ENCODE data around the gene PTPN11. TPM values are rescaled to one million over a fixed set of nuclear protein-coding genes. Genes with fewer than 3 reads are reported as not detected.

The PTPN11 gene
- total RNA-seq, 1 experiment from 2014 or later, result 153 TPM

GRCh38 chr12:112503512-112503911 lies 84.8 kb downstream of the PTPN11 start:
- BruUV-seq (replicated peaks), result no TSS peak
- Histone ChIP-seq H3K9me3 (no peaks in the 10 kb centered on the region), H3K36me3 (ENCODE audit: control insufficient read depth, insufficient read depth, low read length) (peaks cover 7% of the 10 kb centered on the region), H3K4me3 (ENCODE audit: low read depth, low read length) (no peak overlapping the region), H3K27me3 (replicated peaks; ENCODE audit: control insufficient read depth, insufficient read depth, low read length) (no peaks in the 10 kb centered on the region), H3K4me1 (no peaks in the 10 kb centered on the region)
- POLR2A ChIA-PET, result no interaction called here
- CTCF ChIA-PET, result interaction anchor here (0.6 kb wide), 1 partner anchor 718 kb away, joined by 3 read pairs; no protein-coding TSS in a partner anchor
- H3K9me3 Mint-ChIP-seq (ENCODE audit: unreplicated experiment), result peaks cover 9% of the 10 kb centered on the region
- peaks cover 66% of the 10 kb centered on the region for H3K36me3 Mint-ChIP-seq (ENCODE audit: insufficient read depth, unreplicated experiment)
- H3K4me3 Mint-ChIP-seq (ENCODE audit: unreplicated experiment), result no peak overlapping the region
- no peaks in the 10 kb centered on the region for H3K27me3 Mint-ChIP-seq (ENCODE audit: insufficient read depth, unreplicated experiment)
- DNase-seq, result no peak
- H3K27ac Mint-ChIP-seq (ENCODE audit: unreplicated experiment), result no peak overlapping the region
- no peak for TF ChIP-seq CTCF (IDR thresholded peaks at IDR 0.05; ENCODE audit: insufficient read depth in 1 of 2, low read depth in 1 of 2, low read length in 1 of 2, severe bottlenecking in 1 of 2, unreplicated experiment in 1 of 2)
- intact Hi-C loops (cut with micrococcal nuclease; ENCODE audit: unreplicated experiment), result no loop called here
- no peaks in the 10 kb centered on the region for H3K4me1 Mint-ChIP-seq (ENCODE audit: low read depth, unreplicated experiment)

DNA sequence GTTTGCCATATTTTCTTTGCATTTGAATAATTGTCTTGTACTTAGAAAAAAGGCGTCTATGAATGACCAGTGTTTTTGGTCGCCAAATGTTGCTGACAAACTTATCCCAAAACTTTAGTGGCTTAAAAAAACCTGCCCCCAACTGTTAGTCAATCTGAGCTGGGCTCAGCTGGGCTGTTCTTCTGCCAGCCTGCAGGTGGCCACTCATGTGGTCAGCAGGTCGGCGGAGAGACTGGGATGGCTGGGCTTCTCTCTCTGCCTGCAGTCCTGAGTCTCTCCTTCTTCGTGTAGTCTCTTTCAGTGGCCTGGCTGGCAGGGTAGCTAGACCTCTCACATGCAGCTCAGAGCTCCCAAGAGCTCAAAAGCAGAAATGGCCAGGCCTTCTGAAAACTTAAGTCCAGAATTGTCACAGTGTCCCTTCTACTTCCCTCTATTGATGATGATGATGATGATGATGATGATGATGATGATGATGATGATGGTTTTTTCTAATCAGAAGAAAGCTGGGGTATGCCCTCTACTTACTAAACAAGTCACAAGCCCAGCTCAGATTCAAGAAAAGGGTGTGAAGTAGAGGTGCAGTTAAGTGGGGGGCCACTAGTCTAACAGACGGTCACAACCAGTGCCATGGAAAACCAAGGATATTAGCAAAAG lies 87.9 kb downstream of the PTPN11 start:
- H3K27ac Mint-ChIP-seq (ENCODE audit: unreplicated experiment), result no peak overlapping the region
- POLR2A ChIA-PET, result no interaction called here

DNA sequence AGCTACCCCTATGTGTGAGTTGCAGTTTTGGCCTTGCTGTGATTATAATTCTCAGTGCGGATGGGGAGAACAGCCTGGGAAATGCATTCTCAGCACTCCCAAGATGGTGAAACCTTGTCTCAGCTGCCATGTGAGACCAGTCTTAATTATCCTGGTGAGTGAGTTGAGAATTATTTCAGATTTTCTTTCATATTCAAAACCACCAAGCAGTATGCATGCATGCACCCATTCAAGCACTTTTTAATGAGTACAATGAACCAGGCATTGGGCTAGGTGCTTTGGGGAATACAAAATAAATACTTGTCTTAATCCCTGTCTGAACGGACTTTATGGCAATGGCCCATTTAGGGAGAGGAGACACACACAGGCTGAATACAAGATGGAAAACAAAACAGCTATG lies 94.7 kb downstream of the PTPN11 start:
- no TSS peak for BruUV-seq (replicated peaks)
- Mint-ChIP-seq H3K36me3 (ENCODE audit: insufficient read depth, unreplicated experiment) (peaks cover 33% of the 10 kb centered on the region), H3K4me1 (ENCODE audit: low read depth, unreplicated experiment) (no peaks in the 10 kb centered on the region), H3K9me3 (ENCODE audit: unreplicated experiment) (no peaks in the 10 kb centered on the region), H3K27ac (ENCODE audit: unreplicated experiment) (no peak overlapping the region), H3K4me3 (ENCODE audit: unreplicated experiment) (no peak overlapping the region), H3K27me3 (ENCODE audit: insufficient read depth, unreplicated experiment) (no peaks in the 10 kb centered on the region)
- ChIA-PET POLR2A (no interaction called here), CTCF (no interaction called here)
- TF ChIP-seq CTCF (IDR thresholded peaks at IDR 0.05; ENCODE audit: insufficient read depth in 1 of 2, low read depth in 1 of 2, low read length in 1 of 2, severe bottlenecking in 1 of 2, unreplicated experiment in 1 of 2), result no peak
- no peaks in the 10 kb centered on the region for H3K9me3 ChIP-seq
- H3K4me3 ChIP-seq (ENCODE audit: low read depth, low read length), result no peak overlapping the region
- H3K4me1 ChIP-seq, result no peaks in the 10 kb centered on the region
- no peaks in the 10 kb centered on the region for H3K27me3 ChIP-seq (replicated peaks; ENCODE audit: control insufficient read depth, insufficient read depth, low read length)
- no peaks in the 10 kb centered on the region for H3K36me3 ChIP-seq (ENCODE audit: control insufficient read depth, insufficient read depth, low read length)
- no peak for DNase-seq
- intact Hi-C loops (cut with micrococcal nuclease; ENCODE audit: unreplicated experiment), result no loop called here

More for the DNA sequence above, 87.9 kb downstream of the PTPN11 start:
- no peak for DNase-seq
- Mint-ChIP-seq H3K4me1 (ENCODE audit: low read depth, unreplicated experiment) (no peaks in the 10 kb centered on the region), H3K36me3 (ENCODE audit: insufficient read depth, unreplicated experiment) (peaks cover 84% of the 10 kb centered on the region), H3K4me3 (ENCODE audit: unreplicated experiment) (no peak overlapping the region), H3K27me3 (ENCODE audit: insufficient read depth, unreplicated experiment) (no peaks in the 10 kb centered on the region), H3K9me3 (ENCODE audit: unreplicated experiment) (peaks cover 9% of the 10 kb centered on the region)
- TF ChIP-seq CTCF (IDR thresholded peaks at IDR 0.05; ENCODE audit: insufficient read depth in 1 of 2, low read depth in 1 of 2, low read length in 1 of 2, severe bottlenecking in 1 of 2, unreplicated experiment in 1 of 2), result no peak
- BruUV-seq (replicated peaks), result TSS peak; percentile 33
- CTCF ChIA-PET, result no interaction called here
- intact Hi-C loops (cut with micrococcal nuclease; ENCODE audit: unreplicated experiment), result no loop called here
- Histone ChIP-seq H3K4me3 (ENCODE audit: low read depth, low read length) (no peak overlapping the region), H3K9me3 (no peaks in the 10 kb centered on the region), H3K36me3 (ENCODE audit: control insufficient read depth, insufficient read depth, low read length) (peaks cover 6% of the 10 kb centered on the region), H3K4me1 (no peaks in the 10 kb centered on the region), H3K27me3 (replicated peaks; ENCODE audit: control insufficient read depth, insufficient read depth, low read length) (no peaks in the 10 kb centered on the region)
